Calu3 (cell line): ENCODE results near the gene KRT222. TPM values are rescaled to one million over a fixed set of nuclear protein-coding genes. Genes with fewer than 3 reads are reported as not detected.

Experiments used
- BruUV-seq: library from RNA; stranded (reverse); fragments of 400-500 nt; replicated peaks from 2 replicates; lab custom pipeline; 2021; lab: Mats Ljungman, UMichigan
- CTCF ChIA-PET: fragments of 300-600 bp; sonication (Branson Sonifier 250); formaldehyde crosslinking; loops from one replicate; lab custom pipeline; 2022; ENCODE audit warnings: antibody characterized with exemption; lab: Charles Lee
- DNase-seq: peaks from one replicate; pipeline ENCODE4 v3.0.0; 2022
- H3K27ac Mint-ChIP-seq: one replicate; pipeline ENCODE4 v1.8.0; 2022; ENCODE audit warnings: mixed read lengths; ENCODE audit not compliant: unreplicated experiment
- H3K27me3 Mint-ChIP-seq: one replicate; pipeline ENCODE4 v1.8.0; 2022; ENCODE audit warnings: mixed read lengths; ENCODE audit not compliant: unreplicated experiment
- H3K36me3 Mint-ChIP-seq: one replicate; pipeline ENCODE4 v1.8.0; 2022; ENCODE audit warnings: mild to moderate bottlenecking, moderate library complexity, mixed read lengths; ENCODE audit not compliant: insufficient read depth, unreplicated experiment
- H3K4me1 Mint-ChIP-seq: one replicate; pipeline ENCODE4 v1.8.0; 2022; ENCODE audit warnings: mild to moderate bottlenecking, low read depth, mixed read lengths; ENCODE audit not compliant: unreplicated experiment
- H3K4me3 Mint-ChIP-seq: one replicate; pipeline ENCODE4 v1.8.0; 2022; ENCODE audit warnings: mild to moderate bottlenecking, low read depth, moderate library complexity, mixed read lengths; ENCODE audit not compliant: unreplicated experiment
- H3K9me3 Mint-ChIP-seq: one replicate; pipeline ENCODE4 v1.8.0; 2022; ENCODE audit warnings: low read depth, mixed read lengths; ENCODE audit not compliant: unreplicated experiment
- intact Hi-C: fragments of 100-400 bp; cut with micrococcal nuclease; formaldehyde crosslinking; loops from one replicate; pipeline ENCODE4 v1.10.0; 2022; ENCODE audit not compliant: unreplicated experiment
- total RNA-seq: library from RNA; stranded (reverse); gene quantifications from 2 replicates; pipeline ENCODE4 v1.2.3, GENCODE V29; 2022
- TF ChIP-seq, protein P1 (sequence below): fragments of 200-600 bp; IDR thresholded peaks from one replicate; pipeline ENCODE4 v1.8.0; 2022; ENCODE audit warnings: antibody characterized with exemption; ENCODE audit not compliant: unreplicated experiment

KRT222 gene
- total RNA-seq, 1 experiment from 2014 or later, result not detected

DNA sequence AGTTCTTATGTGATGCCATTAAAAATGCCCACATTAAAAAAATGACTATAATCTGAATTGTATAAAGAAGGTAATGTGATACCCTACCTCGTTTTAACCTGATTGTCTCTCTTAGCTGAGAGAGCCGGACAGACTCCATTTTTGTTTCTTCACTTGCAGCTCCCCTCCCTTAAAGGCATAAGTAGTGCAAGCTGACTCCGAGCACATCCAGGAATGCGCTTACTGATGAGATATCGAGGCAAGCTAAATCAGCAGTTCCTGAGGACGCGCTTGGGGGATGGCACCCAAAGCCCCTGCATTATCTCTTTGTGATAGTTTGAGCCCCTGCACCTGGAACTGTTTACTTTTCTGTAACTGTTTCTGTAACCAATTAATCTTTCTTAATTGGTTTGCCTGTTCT lies 32.3 kb upstream of the KRT222 start:
- TF ChIP-seq, protein P1, sequence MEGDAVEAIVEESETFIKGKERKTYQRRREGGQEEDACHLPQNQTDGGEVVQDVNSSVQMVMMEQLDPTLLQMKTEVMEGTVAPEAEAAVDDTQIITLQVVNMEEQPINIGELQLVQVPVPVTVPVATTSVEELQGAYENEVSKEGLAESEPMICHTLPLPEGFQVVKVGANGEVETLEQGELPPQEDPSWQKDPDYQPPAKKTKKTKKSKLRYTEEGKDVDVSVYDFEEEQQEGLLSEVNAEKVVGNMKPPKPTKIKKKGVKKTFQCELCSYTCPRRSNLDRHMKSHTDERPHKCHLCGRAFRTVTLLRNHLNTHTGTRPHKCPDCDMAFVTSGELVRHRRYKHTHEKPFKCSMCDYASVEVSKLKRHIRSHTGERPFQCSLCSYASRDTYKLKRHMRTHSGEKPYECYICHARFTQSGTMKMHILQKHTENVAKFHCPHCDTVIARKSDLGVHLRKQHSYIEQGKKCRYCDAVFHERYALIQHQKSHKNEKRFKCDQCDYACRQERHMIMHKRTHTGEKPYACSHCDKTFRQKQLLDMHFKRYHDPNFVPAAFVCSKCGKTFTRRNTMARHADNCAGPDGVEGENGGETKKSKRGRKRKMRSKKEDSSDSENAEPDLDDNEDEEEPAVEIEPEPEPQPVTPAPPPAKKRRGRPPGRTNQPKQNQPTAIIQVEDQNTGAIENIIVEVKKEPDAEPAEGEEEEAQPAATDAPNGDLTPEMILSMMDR, result no peak
- Mint-ChIP-seq H3K9me3 (no peaks in the 10 kb centered on the region), H3K27me3 (peaks cover 33% of the 10 kb centered on the region), H3K36me3 (no peaks in the 10 kb centered on the region), H3K27ac (no peak overlapping the region), H3K4me3 (no peak overlapping the region), H3K4me1 (peaks cover 43% of the 10 kb centered on the region)
- no TSS peak for BruUV-seq
- intact Hi-C loops, result loop anchor here (5.0 to 10.0 kb wide), 2 partner anchors 322 to 860 kb away; no protein-coding TSS in a partner anchor
- DNase-seq, result no peak
- CTCF ChIA-PET, result interaction anchor here (0.5 to 10.1 kb wide), 36 partner anchors 8 to 927 kb away, joined by 3 to 205 read pairs (median 5); partner anchors contain the start of genes KRT222, KRT24, KRT26 and SMARCE1

DNA sequence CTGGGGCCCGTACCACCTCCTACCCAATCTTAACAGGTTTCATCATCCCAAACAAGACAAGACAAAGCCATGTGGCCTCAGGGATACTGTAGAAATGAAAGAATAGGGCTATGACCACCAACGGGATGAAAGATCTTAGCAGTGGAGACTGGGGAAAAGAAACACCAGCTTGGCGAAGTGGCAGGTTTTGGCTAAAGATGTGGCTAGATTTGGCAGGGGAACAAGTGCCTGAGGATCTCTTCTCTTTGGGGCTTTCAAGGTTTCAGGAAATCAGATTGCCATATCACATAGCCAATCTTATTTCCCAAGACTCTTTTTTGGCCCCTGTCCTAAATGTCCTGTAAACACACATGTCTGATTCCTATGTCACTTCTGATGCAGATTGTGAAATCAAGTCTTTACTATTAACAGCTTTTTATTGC lies 31.7 kb upstream of the KRT222 start:
- Mint-ChIP-seq H3K27ac (peak overlapping the region; percentile 20), H3K36me3 (no peaks in the 10 kb centered on the region), H3K4me1 (peaks cover 37% of the 10 kb centered on the region), H3K4me3 (peak overlapping the region; percentile 31), H3K9me3 (no peaks in the 10 kb centered on the region), H3K27me3 (peaks cover 40% of the 10 kb centered on the region)
- DNase-seq, result peak; percentile 69
- intact Hi-C loops, result loop anchor here (1.0 to 10.0 kb wide), 4 partner anchors 31 to 859 kb away; no protein-coding TSS in a partner anchor
- CTCF ChIA-PET, result interaction anchor here (0.5 to 10.1 kb wide), 59 partner anchors 8 to 1075 kb away, joined by 3 to 205 read pairs (median 4); partner anchors contain the start of genes KRT222, KRT24, KRT26 and SMARCE1
- TF ChIP-seq, protein P1, result no peak
- no TSS peak for BruUV-seq

- TF ChIP-seq, protein P1, result no peak
- intact Hi-C loops, result loop anchor here (1.0 to 10.0 kb wide), 4 partner anchors 31 to 859 kb away; no protein-coding TSS in a partner anchor
- peak overlapping the region; percentile 31 for H3K4me3 Mint-ChIP-seq
These were observed 31.0 kb upstream of the KRT222 start for GRCh38 chr17:40695874-40696472.

DNA sequence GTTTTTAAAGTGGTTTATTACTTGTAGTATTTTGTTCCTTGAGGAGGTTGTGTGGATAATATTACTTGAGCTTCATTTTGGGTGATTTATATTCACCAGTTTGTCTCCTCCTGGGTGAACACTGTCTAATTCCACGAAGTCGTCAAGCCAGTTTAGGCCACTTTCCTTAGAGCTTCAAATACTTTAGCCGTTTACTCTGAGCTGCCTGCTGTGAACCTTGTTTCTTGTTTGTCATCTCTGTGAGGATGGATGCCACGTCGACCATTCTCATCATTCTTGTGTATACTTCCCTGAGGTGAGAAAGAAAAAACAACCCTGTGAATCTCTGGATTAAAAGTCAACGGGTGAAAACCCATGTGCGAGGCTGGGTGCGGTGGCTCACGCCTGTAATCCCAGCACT lies 29.6 kb upstream of the KRT222 start:
- H3K27me3 Mint-ChIP-seq, result peaks cover 42% of the 10 kb centered on the region
- CTCF ChIA-PET, result interaction anchor here (0.5 to 10.1 kb wide), 39 partner anchors 11 to 1073 kb away, joined by 3 to 205 read pairs (median 6); partner anchors contain the start of genes KRT222, KRT24, KRT25 and KRT26
- peak; percentile 84 for DNase-seq
- no TSS peak for BruUV-seq
- H3K27ac Mint-ChIP-seq, result peak overlapping the region; percentile 15
- no peaks in the 10 kb centered on the region for H3K36me3 Mint-ChIP-seq
- no peaks in the 10 kb centered on the region for H3K9me3 Mint-ChIP-seq
- intact Hi-C loops, result loop anchor here (5.0 to 10.0 kb wide), 2 partner anchors 78 to 320 kb away; partner anchors contain the start of gene KRT26
- TF ChIP-seq, protein P1, result no peak
- peaks cover 37% of the 10 kb centered on the region for H3K4me1 Mint-ChIP-seq
- no peak overlapping the region for H3K4me3 Mint-ChIP-seq

More at GRCh38 chr17:40695874-40696472, 31.0 kb upstream of the KRT222 start:
- peaks cover 46% of the 10 kb centered on the region for H3K27me3 Mint-ChIP-seq
- no peaks in the 10 kb centered on the region for H3K36me3 Mint-ChIP-seq
- H3K27ac Mint-ChIP-seq, result peak overlapping the region; percentile 20
- H3K9me3 Mint-ChIP-seq, result no peaks in the 10 kb centered on the region
- no TSS peak for BruUV-seq
- CTCF ChIA-PET, result interaction anchor here (0.6 to 10.1 kb wide), 67 partner anchors 9 to 1074 kb away, joined by 3 to 205 read pairs (median 4); partner anchors contain the start of genes KRT222, KRT24, KRT26 and SMARCE1
- no peak for DNase-seq
- H3K4me1 Mint-ChIP-seq, result peaks cover 37% of the 10 kb centered on the region
